HL-60 (cell line): ENCODE measurements around the gene ASCC1.

Experiments
- DNase-seq, 2 experiments: peaks; one replicate each; pipeline ENCODE4 v3.0.0-alpha.2; 2010 to 2020; ENCODE audit warnings: low read depth in 1 of 2, low spot score in 1 of 2
- H3K27ac ChIP-seq: fragments of 250-450 bp; sonication (Bioruptor Pico); replicated peaks from 2 replicates; pipeline ENCODE4 v1.5.1; 2020; ENCODE audit warnings: mild to moderate bottlenecking, moderate library complexity
- H3K27me3 ChIP-seq: fragments of 250-450 bp; sonication (Bioruptor Pico); 2 replicates; pipeline ENCODE4 v1.5.1; 2021; ENCODE audit warnings: mild to moderate bottlenecking, moderate library complexity; ENCODE audit not compliant: insufficient read depth, poor library complexity, severe bottlenecking
- H3K4me3 ChIP-seq: replicated peaks from 2 replicates; pipeline ENCODE4 v1.5.1; 2011; ENCODE audit warnings: mild to moderate bottlenecking, control low read depth, low read length; ENCODE audit not compliant: insufficient read depth
- CTCF ChIP-seq: IDR thresholded peaks from one replicate; pipeline ENCODE4 v1.5.1; 2011; ENCODE audit warnings: low read length, control low read depth, inconsistent platforms; ENCODE audit not compliant: insufficient read depth
- GABPA ChIP-seq: IDR thresholded peaks from 2 replicates; pipeline ENCODE4 v1.6.1; 2012; ENCODE audit warnings: low read depth
- POLR2AphosphoS5 ChIP-seq: IDR thresholded peaks from 2 replicates; pipeline ENCODE4 v1.6.1; 2012; ENCODE audit warnings: low read depth
- REST ChIP-seq: IDR thresholded peaks from 2 replicates; pipeline ENCODE4 v1.6.1; 2012; ENCODE audit warnings: low read depth; ENCODE audit not compliant: insufficient replicate concordance
- SPI1 ChIP-seq: IDR thresholded peaks from 2 replicates; pipeline ENCODE4 v1.6.1; 2012; ENCODE audit warnings: low read depth, mild to moderate bottlenecking, borderline replicate concordance

The ASCC1 gene

GRCh38 chr10:72146071-72146470 is 70.0 kb downstream of the ASCC1 start:
- no peak for TF ChIP-seq POLR2AphosphoS5
- no peak for TF ChIP-seq SPI1
- TF ChIP-seq GABPA, result no peak
- no peak for TF ChIP-seq CTCF
- no peak for TF ChIP-seq REST
- no peak for DNase-seq
- Histone ChIP-seq H3K27me3 (no peaks in the 10 kb centered on the region), H3K4me3 (no peak overlapping the region), H3K27ac (no peak overlapping the region)

- no peak overlapping the region for H3K27ac ChIP-seq
- no peaks in the 10 kb centered on the region for H3K27me3 ChIP-seq
- TF ChIP-seq SPI1 (no peak), CTCF (no peak), REST (no peak), GABPA (no peak), POLR2AphosphoS5 (no peak)
- no peak overlapping the region for H3K4me3 ChIP-seq
- DNase-seq, result no peak
Observed at GRCh38 chr10:72145657-72146056, 70.4 kb downstream of the ASCC1 start.

GRCh38 chr10:72140850-72141249 is 75.2 kb downstream of the ASCC1 start:
- H3K27ac ChIP-seq, result no peak overlapping the region
- no peak overlapping the region for H3K4me3 ChIP-seq
- no peak for DNase-seq
- TF ChIP-seq POLR2AphosphoS5 (no peak), CTCF (no peak), SPI1 (no peak), GABPA (no peak)
- no peaks in the 10 kb centered on the region for H3K27me3 ChIP-seq

- H3K4me3 ChIP-seq, result no peak overlapping the region
- no peak for DNase-seq
- H3K27me3 ChIP-seq, result no peaks in the 10 kb centered on the region
- TF ChIP-seq POLR2AphosphoS5 (no peak), GABPA (no peak), REST (no peak), CTCF (no peak), SPI1 (no peak)
- H3K27ac ChIP-seq, result no peak overlapping the region
Observed at GRCh38 chr10:72140174-72140573, 75.9 kb downstream of the ASCC1 start.
